ENCODE results near the gene LHFPL3.
"Not testable (repeated sequence)": the region's sequence is repeated elsewhere in the genome, so short reads cannot be mapped to it uniquely, and the experiment has no call there.

Gene LHFPL3

GRCh38 chr7:104328296-104328969, at the start of gene LHFPL3:
Gene LHFPL3 (plus strand): TSS chr7:104328603.
- no peak for DNase-seq (ENCODE audit: low spot score)

- not testable (repeated sequence) for DNase-seq (ENCODE audit: low spot score)
Observed at GRCh38 chr7:104281685-104282084, 46.7 kb upstream of the LHFPL3 start.

DNA sequence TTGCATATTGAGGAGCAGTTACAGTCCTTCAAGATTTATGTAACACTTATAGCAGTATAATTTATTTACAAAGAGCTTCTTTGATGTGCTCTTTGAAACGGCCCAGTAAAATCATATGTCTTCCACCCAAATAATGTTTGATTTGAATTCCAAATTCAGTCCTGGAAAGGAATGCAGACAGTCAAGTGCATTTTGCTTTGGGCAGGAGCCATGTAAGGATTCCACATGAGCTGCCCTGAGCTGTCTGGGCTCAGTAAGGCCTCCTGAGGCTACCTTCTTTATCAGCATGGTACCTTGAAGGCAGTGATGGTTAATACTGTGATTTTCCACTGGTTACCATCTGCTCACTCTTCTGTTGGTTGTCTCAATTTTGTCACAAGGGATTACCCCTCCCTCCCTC, 41.6 kb upstream of the LHFPL3 start:
- no peak for DNase-seq (ENCODE audit: low spot score)

- DNase-seq (ENCODE audit: low spot score) = no peak
Observed at GRCh38 chr7:104288137-104288536, 40.3 kb upstream of the LHFPL3 start.

GRCh38 chr7:104294291-104294690, 34.1 kb upstream of the LHFPL3 start:
- no peak for DNase-seq (ENCODE audit: low spot score)

DNA sequence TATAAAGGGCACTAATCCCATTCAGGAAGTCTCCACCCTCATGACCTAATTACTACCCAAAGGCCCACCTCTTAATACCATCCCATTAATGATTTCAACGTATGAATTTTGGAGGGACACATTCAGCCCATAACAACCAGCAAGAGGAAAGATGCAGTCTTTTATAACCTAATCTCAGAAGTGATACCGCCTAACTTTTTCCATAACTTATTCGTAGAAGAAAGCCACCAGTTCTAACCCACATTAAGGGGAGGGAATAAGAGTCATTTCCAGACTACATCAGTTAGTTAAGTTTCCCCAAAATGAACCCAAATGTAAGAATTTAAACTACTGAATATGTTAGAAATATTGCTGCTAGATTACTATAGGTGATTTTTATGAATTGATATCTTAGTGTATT, 32.1 kb upstream of the LHFPL3 start:
- no peak for DNase-seq (ENCODE audit: low spot score)

- no peak for DNase-seq (ENCODE audit: low spot score)
Observed at GRCh38 chr7:104296900-104297299, 31.5 kb upstream of the LHFPL3 start.

DNA sequence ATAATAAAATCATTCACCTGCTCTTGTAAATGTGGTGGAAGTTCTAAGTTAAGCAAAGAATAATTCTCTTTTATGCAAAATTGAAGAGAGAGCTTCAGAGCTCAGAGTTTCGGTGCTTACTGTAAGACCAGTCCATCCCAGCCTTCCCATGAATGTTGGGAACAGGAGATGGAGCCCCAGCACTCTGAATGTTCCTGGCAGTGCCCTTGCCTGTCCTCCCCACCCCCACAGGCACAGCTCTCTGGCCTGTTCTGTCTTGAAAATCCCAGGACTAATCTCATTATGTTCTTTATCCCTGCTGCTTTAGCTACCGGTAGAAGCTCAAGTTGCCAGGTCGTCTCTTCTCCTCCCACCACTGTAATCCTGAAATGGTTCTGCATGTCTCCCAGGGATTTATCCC, 29.1 kb upstream of the LHFPL3 start:
- no peak for DNase-seq (ENCODE audit: low spot score)

GRCh38 chr7:104299777-104300176, 28.6 kb upstream of the LHFPL3 start:
- no peak for DNase-seq (ENCODE audit: low spot score)

- no peak for DNase-seq (ENCODE audit: low spot score)
Observed at GRCh38 chr7:104306793-104307192, 21.6 kb upstream of the LHFPL3 start.

GRCh38 chr7:104317948-104318629, 10.3 kb upstream of the LHFPL3 start:
- no peak for DNase-seq (ENCODE audit: low spot score)

DNA sequence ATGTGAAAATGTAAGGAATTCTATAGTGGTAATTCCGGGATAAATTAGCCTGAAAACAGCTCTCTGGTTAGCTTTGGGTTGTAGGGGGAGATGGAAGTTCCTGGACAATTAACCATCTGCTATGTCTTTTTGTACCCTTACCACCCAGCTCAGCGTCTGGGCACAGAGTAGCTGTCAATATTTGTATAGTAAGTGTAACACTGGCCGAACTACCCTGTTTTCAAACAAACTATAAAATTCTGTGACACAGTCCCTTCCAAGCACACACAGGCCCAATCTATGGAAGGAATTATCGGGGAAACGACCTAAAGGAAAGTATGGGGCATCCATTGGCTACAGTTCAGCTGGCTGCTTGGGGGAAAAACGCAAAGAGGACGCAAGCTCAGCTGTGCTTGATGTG, 869 bp upstream of the LHFPL3 start:
- no peak for DNase-seq (ENCODE audit: low spot score)

DNA sequence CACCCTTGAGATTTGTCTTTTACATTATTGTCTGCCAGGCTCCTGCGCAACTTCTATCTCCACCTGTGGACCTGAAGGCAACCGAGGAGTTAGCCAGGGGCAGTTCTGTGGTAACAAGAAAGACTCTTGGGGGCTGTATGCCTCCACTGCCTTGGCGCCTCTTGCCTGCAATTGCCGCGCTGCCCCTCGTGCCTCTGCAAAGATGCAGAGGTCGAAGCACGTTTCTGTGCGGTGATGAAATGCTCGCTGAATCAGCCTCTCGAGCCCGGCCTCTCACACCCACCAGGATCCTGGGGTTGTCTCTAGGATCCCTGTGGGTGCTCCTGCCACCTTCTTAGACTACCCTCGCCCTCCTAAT, 486 bp upstream of the LHFPL3 start:
- DNase-seq (ENCODE audit: low spot score) = no peak

- DNase-seq (ENCODE audit: low spot score) = no peak
Observed at GRCh38 chr7:104328970-104329825, 795 bp downstream of the LHFPL3 start.

DNA sequence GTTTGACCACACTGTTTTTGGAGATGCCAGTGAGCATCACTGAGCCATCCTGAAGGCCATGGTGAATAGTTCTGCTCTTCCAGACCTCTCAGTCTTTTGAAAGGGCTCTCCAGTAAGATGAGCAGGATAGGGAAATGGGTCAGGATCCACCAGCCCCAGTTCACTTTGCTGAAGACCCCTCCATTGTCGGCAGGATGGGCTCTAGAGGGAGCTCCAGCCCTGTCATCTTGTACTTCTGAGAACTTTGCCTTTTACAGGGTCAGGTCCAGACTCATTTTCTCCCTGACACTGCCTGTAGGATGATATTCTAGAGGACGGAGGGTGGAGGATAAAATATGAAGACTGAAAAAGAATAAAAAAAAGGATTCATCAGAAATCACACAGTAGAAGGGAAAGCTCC, 13.1 kb downstream of the LHFPL3 start:
- DNase-seq (ENCODE audit: low spot score) = no peak

DNA sequence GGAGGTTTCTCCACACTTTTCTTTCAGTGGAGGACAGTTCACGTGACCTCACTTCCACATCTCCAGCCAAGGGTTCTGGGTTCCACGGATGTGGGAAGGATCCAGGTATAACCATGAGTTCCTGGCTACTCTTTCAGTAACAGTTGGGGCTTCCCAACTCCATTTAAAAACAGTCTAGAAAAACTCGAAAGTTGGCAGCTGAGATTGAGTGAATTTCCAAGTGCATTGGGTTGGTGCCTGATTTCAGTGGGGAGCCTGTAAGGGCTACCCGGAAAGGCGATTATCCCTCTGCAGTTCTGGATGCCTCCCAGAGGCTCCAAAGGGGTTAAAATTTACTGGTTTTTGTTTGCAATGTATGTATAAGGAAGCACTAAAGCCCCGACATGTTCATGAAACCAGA, 24.3 kb downstream of the LHFPL3 start:
- DNase-seq (ENCODE audit: low spot score) = no peak

DNA sequence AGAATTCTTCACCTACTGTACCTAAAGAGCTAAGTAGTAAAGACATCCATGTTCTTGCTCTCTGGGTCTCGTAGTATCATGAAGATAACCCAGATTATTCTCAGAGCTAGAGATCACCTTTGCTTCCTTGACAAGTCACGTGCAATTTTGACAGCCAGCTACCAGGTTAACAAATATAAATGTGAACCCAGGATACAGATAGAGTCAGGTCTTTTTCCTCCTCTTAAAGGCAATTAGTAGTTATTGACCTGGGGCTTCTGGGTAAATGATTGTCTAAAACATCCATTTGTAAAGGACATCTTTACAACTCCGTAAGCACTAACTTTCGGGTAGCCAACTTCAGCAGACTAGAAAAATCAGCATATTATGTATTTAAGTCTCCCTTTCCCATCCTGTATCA, 28.8 kb downstream of the LHFPL3 start:
- no peak for DNase-seq (ENCODE audit: low spot score)

- no peak for DNase-seq (ENCODE audit: low spot score)
Observed at GRCh38 chr7:104358446-104359132, 30.2 kb downstream of the LHFPL3 start.

- no peak for DNase-seq (ENCODE audit: low spot score)
Observed at GRCh38 chr7:104362756-104363155, 34.4 kb downstream of the LHFPL3 start.

GRCh38 chr7:104363355-104363754, 35.0 kb downstream of the LHFPL3 start:
- no peak for DNase-seq (ENCODE audit: low spot score)

DNA sequence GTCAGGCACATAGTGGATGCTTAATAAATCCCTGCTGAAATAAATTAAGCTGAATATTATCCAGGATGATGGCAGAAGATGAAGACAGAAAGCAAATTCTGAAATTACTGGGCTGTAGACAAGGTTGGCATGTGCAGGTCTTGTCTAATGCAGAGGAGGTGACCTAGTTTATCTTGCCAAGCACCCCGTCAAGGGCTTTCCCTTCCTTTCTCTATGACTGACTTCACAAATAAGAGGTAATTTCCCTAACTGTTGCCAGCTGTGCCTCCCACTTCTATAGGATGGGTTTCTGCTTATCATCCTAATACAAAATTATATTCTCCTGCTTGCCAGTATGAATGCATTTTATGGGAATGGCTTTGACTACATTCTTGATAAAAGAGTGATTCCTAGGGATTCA, 38.0 kb downstream of the LHFPL3 start:
- no peak for DNase-seq (ENCODE audit: low spot score)

DNA sequence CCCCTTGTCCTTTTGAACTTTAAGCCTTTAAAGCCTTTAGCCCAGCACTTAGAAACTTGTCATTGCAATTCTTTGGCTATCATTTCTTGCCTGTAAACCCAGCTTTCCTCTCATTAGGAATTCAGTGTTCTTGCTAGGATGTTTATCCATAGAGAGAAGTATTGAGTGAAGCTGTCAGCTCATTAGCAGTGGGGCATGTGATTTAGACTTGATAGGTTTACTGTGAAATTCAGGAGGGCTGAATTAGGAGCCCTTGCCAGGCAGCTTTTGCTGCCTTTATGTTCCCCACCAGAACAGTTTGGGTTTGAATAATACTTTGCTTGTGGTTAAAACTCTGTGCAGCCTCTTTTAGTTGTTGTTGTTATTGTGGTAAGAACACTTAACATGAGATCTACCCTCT, 39.5 kb downstream of the LHFPL3 start:
- DNase-seq (ENCODE audit: low spot score) = no peak
